Stimulated activated CD8-positive, alpha-beta memory T cell treated with anti-CD3 and anti-CD28 coated beads, Interleukin-12 subunit alpha, Interleukin-12 subunit beta, amount 100 ng/mL, for 4 hours (primary cell): ENCODE results near the gene SMIM35.
"Not testable (repeated sequence)": the region's sequence is repeated elsewhere in the genome, so short reads cannot be mapped to it uniquely, and the experiment has no call there.

Source experiments
- DNase-seq: peaks from one replicate; pipeline ENCODE4 v3.0.0-alpha.2; 2020; ENCODE audit warnings: low read depth

SMIM35 gene

DNA sequence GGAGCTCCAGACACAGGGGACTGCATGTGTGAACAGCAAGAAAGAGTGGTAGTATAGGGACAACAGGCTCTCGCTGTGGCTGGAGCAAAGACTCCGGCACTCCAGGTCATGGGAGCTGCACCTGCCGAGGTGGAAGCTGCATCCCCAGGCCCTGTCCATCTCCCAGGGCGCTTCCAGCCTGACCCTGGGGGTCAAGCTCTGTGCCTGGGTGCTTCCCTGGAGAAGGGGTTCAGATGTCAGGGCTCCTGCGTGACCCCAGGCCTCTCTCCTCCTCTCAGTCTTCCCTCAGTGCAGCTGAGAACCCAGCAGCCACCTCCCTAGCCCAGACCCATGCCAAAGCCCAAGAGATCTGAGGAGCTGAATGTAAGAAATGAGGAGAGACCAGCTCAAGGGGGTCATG is 6.5 kb downstream of the SMIM35 start:
- DNase-seq = no peak

DNA sequence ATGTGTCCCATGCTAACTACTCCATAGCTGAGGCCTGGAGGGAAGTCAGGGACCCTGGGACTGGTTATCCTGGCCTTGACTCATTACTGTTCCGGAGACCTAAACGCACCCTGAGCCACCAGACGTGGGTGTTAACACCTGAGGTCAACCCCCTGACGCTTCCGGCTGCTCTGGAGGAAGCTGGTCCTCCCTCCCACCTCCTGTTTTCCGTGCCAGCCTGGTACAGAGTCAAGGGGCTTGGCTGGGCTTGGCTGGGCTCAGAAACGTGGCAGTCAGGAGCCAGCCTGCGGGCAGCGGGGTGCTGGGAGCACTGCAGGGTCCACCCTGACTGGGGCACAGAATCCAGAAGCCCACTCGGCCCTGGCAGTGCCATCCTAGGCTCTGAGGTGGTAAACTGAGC is 7.3 kb downstream of the SMIM35 start:
- DNase-seq = no peak

GRCh38 chr11:118078911-118079411 is 7.8 kb downstream of the SMIM35 start:
- DNase-seq = no peak

- DNase-seq = no peak
Measured at GRCh38 chr11:118076754-118077281, 9.9 kb downstream of the SMIM35 start, which contains the start of gene TMPRSS4. TMPRSS4 (plus strand) TSS chr11:118077078; CDS start chr11:118077303, 225 bp downstream.

- no peak for DNase-seq
Measured at GRCh38 chr11:118074785-118075184, 12.0 kb downstream of the SMIM35 start.

- no peak for DNase-seq
Measured at GRCh38 chr11:118074091-118074685, 12.6 kb downstream of the SMIM35 start.

DNA sequence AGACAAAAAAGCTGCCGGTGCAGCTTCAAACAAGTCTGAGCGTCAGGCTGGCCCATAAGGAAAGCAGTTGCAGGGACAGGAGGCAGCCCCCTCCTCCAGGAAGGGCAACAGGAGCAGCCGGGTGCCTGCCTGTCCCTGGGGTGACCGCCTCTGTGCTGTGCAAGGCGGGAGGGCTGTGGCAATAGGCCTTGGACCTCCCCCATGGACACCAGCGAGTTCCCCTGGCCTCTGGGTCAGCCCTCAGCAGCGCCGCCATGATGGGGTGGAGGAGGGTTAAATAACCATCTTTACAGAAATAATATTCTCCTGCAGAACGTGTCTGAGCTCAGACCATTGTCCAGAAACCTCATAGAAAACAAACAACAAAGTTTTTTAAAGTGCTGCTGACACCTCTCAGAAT is 13.2 kb downstream of the SMIM35 start:
- DNase-seq = no peak

GRCh38 chr11:118071416-118072030 is 15.2 kb downstream of the SMIM35 start:
- DNase-seq = no peak

DNA sequence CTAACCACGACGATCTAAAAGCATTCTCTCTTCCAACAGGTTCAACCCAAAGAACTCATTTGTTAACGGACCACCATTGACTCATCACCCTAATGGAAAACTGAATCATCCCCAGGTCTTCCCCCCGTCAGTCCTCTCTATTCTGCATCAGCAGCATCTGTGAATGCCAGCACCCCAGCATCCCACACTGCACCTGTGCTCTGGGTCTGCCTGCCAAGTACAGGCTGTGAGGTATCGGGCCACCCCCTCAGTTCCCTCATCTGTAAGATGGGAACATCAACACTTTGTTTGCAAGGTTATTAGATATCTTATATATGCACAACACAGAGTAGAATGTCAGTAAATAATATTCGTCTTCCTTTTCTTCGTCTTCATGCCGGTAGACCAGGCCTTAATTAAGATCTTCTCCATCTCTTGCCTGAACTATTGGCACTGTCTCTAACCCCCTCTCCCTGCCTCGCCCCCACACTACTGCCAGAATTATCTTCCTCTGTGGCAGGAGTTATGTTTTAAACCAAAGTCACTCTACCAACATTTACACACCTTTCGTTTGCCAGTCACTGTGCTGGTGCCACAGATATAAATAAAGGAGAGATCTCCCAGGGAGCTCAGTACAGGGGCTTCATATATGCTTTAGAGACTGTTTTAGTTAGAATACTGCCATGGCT is 17.7 kb downstream of the SMIM35 start:
- no peak for DNase-seq

- no peak for DNase-seq
Measured at GRCh38 chr11:118068206-118068944, 18.4 kb downstream of the SMIM35 start.

GRCh38 chr11:118067006-118067405 is 19.8 kb downstream of the SMIM35 start:
- DNase-seq = no peak

- DNase-seq = no peak
Measured at GRCh38 chr11:118065384-118065783, 21.4 kb downstream of the SMIM35 start.

DNA sequence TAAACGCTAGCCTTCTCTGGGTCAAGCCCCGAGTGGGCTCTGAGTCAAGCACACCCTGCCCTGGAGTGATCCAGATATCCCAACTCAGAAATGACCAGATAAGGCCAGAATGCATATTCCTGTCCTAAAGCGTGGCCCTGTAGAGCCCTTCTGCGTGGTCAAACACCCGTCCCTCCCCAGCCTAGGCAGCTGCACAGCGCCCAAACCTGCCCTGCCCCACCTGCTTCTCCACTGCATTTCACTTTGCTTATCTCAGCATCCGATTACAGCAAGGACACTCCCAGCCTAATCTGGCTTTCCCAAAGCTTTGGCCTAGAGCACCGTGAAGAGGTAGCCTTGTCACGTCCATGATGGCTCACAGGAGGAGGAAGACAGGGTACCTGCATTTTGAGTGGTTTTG is 21.8 kb downstream of the SMIM35 start:
- DNase-seq = no peak

DNA sequence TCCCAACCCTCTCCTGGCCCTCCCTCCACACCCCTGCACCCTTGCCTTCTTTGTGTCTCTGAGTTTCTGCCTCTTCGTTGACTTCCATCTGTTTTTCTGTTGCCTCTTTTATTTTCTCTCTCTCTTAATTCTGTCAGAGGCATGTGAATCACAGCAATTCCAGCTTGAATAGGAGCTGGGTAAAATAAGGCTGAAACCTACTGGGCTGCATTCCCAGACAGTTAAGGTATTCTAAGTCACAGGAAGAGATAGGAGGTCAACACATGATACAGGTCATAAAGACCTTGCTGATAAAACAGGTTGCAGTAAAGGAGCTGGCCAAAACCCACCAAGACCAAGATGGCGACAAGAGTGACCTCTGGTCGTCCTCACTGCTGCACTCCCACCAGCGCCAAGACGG is 24.1 kb downstream of the SMIM35 start:
- not testable (repeated sequence) for DNase-seq

- not testable (repeated sequence) for DNase-seq
Measured at GRCh38 chr11:118062181-118062580, 24.6 kb downstream of the SMIM35 start.

DNA sequence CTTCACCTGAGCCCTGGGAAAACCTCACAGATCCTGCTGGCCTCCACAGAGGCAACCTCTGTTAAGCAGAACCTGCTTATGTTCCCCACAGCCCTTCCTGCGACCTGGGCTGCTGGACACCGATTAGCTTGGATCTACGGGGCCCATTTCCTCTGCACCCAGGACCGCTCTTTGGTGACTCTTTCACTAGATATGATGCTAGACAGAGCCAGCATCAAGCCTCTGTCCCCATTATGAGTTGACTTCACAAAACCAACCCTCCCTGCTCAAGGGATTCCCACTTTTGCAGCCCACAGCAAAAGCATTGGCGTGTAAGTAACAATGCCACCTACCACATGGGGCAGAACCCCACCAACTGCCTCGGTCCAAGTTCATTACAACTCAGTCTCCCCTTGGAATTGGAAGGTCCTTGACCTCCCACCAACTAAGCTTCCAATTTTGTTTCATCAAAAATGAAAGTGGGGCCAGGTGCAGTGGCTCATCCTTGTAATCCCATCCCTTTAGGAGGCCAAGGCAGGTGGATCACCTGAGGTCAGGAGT is 25.1 kb downstream of the SMIM35 start:
- DNase-seq = no peak

GRCh38 chr11:118060869-118061268 is 25.9 kb downstream of the SMIM35 start:
- no peak for DNase-seq

DNA sequence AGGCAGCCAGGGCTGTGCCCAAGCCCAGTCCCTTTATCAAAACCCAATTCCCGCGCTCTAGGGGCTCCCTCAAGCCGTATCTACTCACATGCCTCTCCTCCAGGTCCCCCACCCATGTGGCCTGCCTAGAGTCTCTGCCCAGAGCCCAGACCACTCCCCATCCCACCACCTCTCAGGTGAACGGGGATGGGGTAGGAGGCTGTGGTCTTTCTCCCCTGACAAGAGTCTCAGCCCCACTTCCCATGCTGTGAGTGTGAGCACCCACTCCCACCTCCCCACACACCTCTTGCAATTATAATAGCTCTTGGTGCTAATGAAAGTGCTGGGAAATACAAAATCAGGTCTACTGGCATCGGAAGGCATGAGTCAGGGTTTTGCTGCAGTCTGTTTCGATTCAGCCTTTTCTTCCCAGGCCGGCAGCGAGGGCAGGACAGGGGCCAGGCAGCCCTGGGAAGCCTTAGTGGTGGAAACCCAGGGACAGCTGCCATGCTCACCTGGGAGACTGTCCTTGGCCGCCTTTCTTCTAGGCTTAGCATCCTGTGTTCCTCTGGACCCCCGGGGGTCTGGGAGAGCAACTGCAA is 26.6 kb downstream of the SMIM35 start:
- no peak for DNase-seq

GRCh38 chr11:118059246-118059940 is 27.4 kb downstream of the SMIM35 start:
- DNase-seq = no peak

GRCh38 chr11:118058311-118059245 is 28.2 kb downstream of the SMIM35 start:
- no peak for DNase-seq
